ENCODE measurements around the gene FAM53B.
"Not testable (repeated sequence)": the region's sequence is repeated elsewhere in the genome, so short reads cannot be mapped to it uniquely, and the experiment has no call there.

The FAM53B gene

GRCh38 chr10:124747745-124748144 is 3.6 kb upstream of the FAM53B start:
- H3K27ac ChIP-seq: no peak overlapping the region
- TF ChIP-seq, protein P1, sequence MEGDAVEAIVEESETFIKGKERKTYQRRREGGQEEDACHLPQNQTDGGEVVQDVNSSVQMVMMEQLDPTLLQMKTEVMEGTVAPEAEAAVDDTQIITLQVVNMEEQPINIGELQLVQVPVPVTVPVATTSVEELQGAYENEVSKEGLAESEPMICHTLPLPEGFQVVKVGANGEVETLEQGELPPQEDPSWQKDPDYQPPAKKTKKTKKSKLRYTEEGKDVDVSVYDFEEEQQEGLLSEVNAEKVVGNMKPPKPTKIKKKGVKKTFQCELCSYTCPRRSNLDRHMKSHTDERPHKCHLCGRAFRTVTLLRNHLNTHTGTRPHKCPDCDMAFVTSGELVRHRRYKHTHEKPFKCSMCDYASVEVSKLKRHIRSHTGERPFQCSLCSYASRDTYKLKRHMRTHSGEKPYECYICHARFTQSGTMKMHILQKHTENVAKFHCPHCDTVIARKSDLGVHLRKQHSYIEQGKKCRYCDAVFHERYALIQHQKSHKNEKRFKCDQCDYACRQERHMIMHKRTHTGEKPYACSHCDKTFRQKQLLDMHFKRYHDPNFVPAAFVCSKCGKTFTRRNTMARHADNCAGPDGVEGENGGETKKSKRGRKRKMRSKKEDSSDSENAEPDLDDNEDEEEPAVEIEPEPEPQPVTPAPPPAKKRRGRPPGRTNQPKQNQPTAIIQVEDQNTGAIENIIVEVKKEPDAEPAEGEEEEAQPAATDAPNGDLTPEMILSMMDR (IDR thresholded peaks at IDR 0.05): no peak

DNA sequence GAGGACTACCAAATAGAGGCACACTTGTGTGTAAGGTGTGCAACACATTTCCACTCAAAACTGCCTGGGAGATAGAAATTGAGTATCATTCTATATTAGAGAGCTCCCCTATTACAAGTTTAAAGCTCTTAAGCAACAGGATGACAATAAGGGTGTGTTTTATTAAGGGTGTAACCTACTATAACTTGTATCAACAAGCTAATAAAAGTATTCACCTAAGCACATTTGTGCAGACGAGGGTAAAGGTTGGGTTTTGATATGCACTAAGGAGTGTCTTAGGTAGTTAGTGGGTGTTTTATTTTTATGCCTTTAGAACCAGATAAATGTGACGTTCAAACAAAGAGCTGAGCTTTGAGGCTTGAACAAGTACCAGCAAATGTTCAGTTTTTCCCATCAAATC is 2.8 kb upstream of the FAM53B start:
- TF ChIP-seq, protein P1 (IDR thresholded peaks at IDR 0.05): no peak
- no peak overlapping the region for H3K27ac ChIP-seq
- DNase-seq (ENCODE audit: low spot score): no peak
- no peak overlapping the region for H3K4me3 ChIP-seq

More at GRCh38 chr10:124747745-124748144, 3.6 kb upstream of the FAM53B start:
- H3K4me3 ChIP-seq: no peak overlapping the region
- no peak for DNase-seq (ENCODE audit: low spot score)

DNA sequence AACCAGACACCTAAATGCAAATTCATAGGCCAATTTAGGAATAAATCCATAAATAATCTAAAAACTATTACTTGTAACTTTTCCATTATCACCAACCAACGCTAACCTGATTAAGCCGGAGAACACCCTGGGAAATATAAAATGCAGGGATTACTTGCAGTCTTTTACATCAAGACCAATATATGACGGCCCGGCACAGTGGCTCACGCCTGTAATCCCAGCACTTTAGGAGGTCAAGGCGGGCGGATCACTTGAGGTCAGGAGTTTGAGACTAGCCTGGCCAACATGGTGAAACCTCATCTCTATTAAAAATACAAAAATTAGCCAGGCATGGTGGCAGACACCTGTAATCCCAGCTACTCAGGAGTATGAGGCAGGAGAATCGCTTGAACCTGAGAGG is 2.3 kb upstream of the FAM53B start:
- DNase-seq (ENCODE audit: low spot score); H3K27ac ChIP-seq; H3K4me3 ChIP-seq: not testable (repeated sequence)

DNA sequence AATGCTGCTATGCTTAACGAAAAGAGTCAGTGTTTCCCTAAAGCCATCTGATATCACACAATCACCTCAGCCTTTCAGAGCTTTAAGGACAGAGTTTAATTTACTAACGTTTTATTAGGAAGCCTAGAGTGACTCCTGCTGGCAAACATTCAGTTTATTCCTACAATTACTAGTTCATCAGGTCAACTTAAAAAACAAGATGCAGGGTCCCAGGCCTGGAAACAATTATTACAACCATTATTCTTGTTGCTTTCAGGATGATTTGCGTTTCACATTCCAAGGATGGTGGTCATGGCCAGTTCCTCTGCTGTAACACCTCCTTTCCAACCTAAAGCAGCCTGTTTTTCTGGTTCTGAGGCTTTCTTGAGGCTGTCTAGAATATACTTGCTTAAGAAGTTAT is 1.5 kb upstream of the FAM53B start:
- no peak overlapping the region for H3K4me3 ChIP-seq
- no peak for DNase-seq (ENCODE audit: low spot score)
- TF ChIP-seq, protein P1 (IDR thresholded peaks at IDR 0.05): no peak
- H3K27ac ChIP-seq: peak overlapping the region in 1 of 2 donors; percentile 88

- no peak overlapping the region for H3K4me3 ChIP-seq
- DNase-seq (ENCODE audit: low spot score): no peak
- TF ChIP-seq, protein P1 (IDR thresholded peaks at IDR 0.05): no peak
- peak overlapping the region in 1 of 2 donors; percentile 88 for H3K27ac ChIP-seq
Measured at GRCh38 chr10:124745252-124745651, 1.1 kb upstream of the FAM53B start.

- DNase-seq (ENCODE audit: low spot score): no peak
- Histone ChIP-seq H3K27ac (peak overlapping the region; percentile 62 to 88), H3K4me3 (peak overlapping the region; percentile 85)
- TF ChIP-seq, protein P1 (IDR thresholded peaks at IDR 0.05): no peak
Measured at GRCh38 chr10:124743191-124744101, 732 bp downstream of the FAM53B start.

DNA sequence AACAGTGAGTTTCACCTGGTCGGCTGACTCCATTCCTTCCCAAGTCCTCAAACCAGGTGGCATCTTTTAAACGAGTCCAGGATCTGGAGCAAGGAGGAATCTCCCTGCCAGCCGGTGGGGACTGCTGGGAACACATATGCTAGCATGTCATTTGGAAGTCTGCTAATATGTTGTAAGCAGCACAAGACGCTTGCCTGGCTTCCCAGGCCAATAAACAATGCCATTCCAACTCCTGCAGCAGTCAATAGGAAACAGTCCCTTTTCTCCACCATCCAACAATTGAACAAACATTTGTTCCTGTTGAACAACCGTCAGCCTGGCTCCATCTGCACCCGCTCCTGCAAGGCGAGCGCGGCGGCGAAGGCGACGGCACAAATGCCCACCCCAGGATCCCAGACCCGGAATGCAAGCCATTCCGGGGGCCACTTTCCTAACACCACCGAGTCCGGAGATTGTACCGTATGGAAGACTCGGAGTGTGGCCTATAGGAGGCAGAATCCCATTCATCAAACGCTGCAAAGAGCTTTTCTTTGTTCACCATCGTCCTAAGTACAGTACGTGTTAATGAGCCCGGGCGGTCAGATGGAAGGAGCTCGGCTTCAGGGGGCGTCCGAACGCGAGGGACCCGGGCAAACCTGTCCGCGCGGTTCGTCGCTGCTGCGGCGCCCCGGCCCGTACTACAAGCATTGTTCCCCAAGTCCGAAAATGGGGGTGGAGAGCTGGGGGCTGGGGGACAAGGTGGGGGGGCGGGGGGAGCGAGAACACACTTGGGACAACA is 1.6 kb downstream of the FAM53B start:
- Histone ChIP-seq H3K27ac (peak overlapping the region; percentile 62 to 88), H3K4me3 (peak overlapping the region; percentile 85)
- TF ChIP-seq, protein P1 (IDR thresholded peaks at IDR 0.05): no peak
- no peak for DNase-seq (ENCODE audit: low spot score)
